OCI-LY3 (cell line): Measurements from ENCODE around the gene TRAF5.

ENCODE experiments used
- H2AFZ ChIP-seq: fragments of 200-600, 300-600 bp; shearing (Covaris generic); 2 replicates; pipeline ENCODE4 v1.6.0; 2014; ENCODE audit warnings: antibody characterized with exemption, low read depth, low read length
- H3K27ac ChIP-seq: fragments of 200-600, 300-600 bp; sonication (generic); 2 replicates; pipeline ENCODE4 v1.5.1; 2014; ENCODE audit warnings: mild to moderate bottlenecking, low read length, moderate library complexity, mixed read lengths
- H3K27me3 ChIP-seq: fragments of 200-600, 300-600 bp; sonication (generic); 2 replicates; pipeline ENCODE4 v1.6.1; 2014; ENCODE audit warnings: low read depth, low read length, mixed read lengths
- H3K36me3 ChIP-seq: fragments of 200-600, 300-600 bp; sonication (generic); replicated peaks from 2 replicates; pipeline ENCODE3; 2014; ENCODE audit warnings: low read depth, low read length, mixed read lengths
- H3K4me1 ChIP-seq: fragments of 300-600, 200-600 bp; sonication (generic); 2 replicates; pipeline ENCODE4 v1.6.1; 2014; ENCODE audit warnings: low read length, mixed read lengths
- H3K4me2 ChIP-seq: fragments of 200-600, 300-600 bp; sonication (generic); 2 replicates; pipeline ENCODE4 v1.6.1; 2014; ENCODE audit warnings: low read length, mixed read lengths
- H3K4me3 ChIP-seq: fragments of 300-600, 200-600 bp; sonication (generic); 2 replicates; pipeline ENCODE4 v1.5.1; 2014; ENCODE audit warnings: antibody characterized with exemption, mild to moderate bottlenecking, low read length, moderate library complexity
- H3K79me2 ChIP-seq: fragments of 300-600, 200-600 bp; shearing (Covaris generic); 2 replicates; pipeline ENCODE4 v1.6.1; 2014; ENCODE audit warnings: mild to moderate bottlenecking, low read length, mixed read lengths
- H3K9ac ChIP-seq: fragments of 300-600, 200-600 bp; shearing (Covaris generic); 2 replicates; pipeline ENCODE4 v1.6.0; 2014; ENCODE audit warnings: mild to moderate bottlenecking, low read length, moderate library complexity
- H3K9me3 ChIP-seq: fragments of 200-600, 300-600 bp; shearing (Covaris generic); 2 replicates; pipeline ENCODE4 v1.6.1; 2014; ENCODE audit warnings: low read length, mixed read lengths; ENCODE audit not compliant: insufficient read depth
- H4K20me1 ChIP-seq: fragments of 200-600, 300-600 bp; sonication (generic); 2 replicates; pipeline ENCODE4 v1.6.1; 2016; ENCODE audit warnings: low read length, mixed read lengths; ENCODE audit not compliant: insufficient read depth
- CTCF ChIP-seq: fragments of 200-600, 300-600 bp; sonication (generic); IDR thresholded peaks from 2 replicates; pipeline ENCODE4 v1.5.1; 2014; ENCODE audit warnings: antibody characterized with exemption, low read length, low read depth
- EZH2phosphoT487 ChIP-seq: fragments of 200-600 bp; shearing (Covaris generic); IDR thresholded peaks from 2 replicates; pipeline ENCODE4 v1.6.1; 2018; ENCODE audit warnings: antibody characterized with exemption, mixed run types, low read depth

Gene TRAF5

GRCh38 chr1:211327346-211327921, 801 bp downstream of the TRAF5 start:
- Histone ChIP-seq H3K79me2 (peaks cover 57% of the 10 kb centered on the region), H3K36me3 (peaks cover 8% of the 10 kb centered on the region), H3K4me3 (peak overlapping the region; percentile 79), H3K27me3 (no peaks in the 10 kb centered on the region), H3K9me3 (no peaks in the 10 kb centered on the region), H2AFZ (peak overlapping the region; percentile 74), H3K27ac (peak overlapping the region; percentile 56), H3K9ac (peak overlapping the region; percentile 84), H3K4me1 (peaks cover 37% of the 10 kb centered on the region), H3K4me2 (peak overlapping the region; percentile 94), H4K20me1 (peaks cover 35% of the 10 kb centered on the region)
- TF ChIP-seq EZH2phosphoT487, result no peak
- no peak for TF ChIP-seq CTCF

GRCh38 chr1:211328084-211328694, 1.6 kb downstream of the TRAF5 start:
- peaks cover 42% of the 10 kb centered on the region for H3K4me1 ChIP-seq
- peak overlapping the region; percentile 56; the same call in 1 of the 2 replicates for H3K27ac ChIP-seq
- no peak overlapping the region for H2AFZ ChIP-seq
- peak overlapping the region; percentile 79 for H3K4me3 ChIP-seq
- TF ChIP-seq CTCF (no peak), EZH2phosphoT487 (no peak)
- H3K36me3 ChIP-seq, result peaks cover 8% of the 10 kb centered on the region
- H3K9ac ChIP-seq, result peak overlapping the region; percentile 84
- no peaks in the 10 kb centered on the region for H3K9me3 ChIP-seq
- H4K20me1 ChIP-seq, result peaks cover 41% of the 10 kb centered on the region
- peaks cover 64% of the 10 kb centered on the region for H3K79me2 ChIP-seq
- peak overlapping the region; percentile 94 for H3K4me2 ChIP-seq
- no peaks in the 10 kb centered on the region for H3K27me3 ChIP-seq

GRCh38 chr1:211328866-211329475, 2.3 kb downstream of the TRAF5 start:
- no peaks in the 10 kb centered on the region for H3K9me3 ChIP-seq
- no peak overlapping the region for H3K9ac ChIP-seq
- H4K20me1 ChIP-seq, result peaks cover 48% of the 10 kb centered on the region
- H3K4me3 ChIP-seq, result peak overlapping the region; percentile 44; the same call in 1 of the 2 replicates
- no peak for TF ChIP-seq EZH2phosphoT487
- no peak for TF ChIP-seq CTCF
- no peak overlapping the region for H2AFZ ChIP-seq
- peaks cover 9% of the 10 kb centered on the region for H3K36me3 ChIP-seq
- peak overlapping the region; percentile 66 for H3K4me2 ChIP-seq
- peaks cover 39% of the 10 kb centered on the region for H3K4me1 ChIP-seq
- no peak overlapping the region for H3K27ac ChIP-seq
- H3K27me3 ChIP-seq, result no peaks in the 10 kb centered on the region
- peaks cover 72% of the 10 kb centered on the region for H3K79me2 ChIP-seq

GRCh38 chr1:211329764-211330201, 3.1 kb downstream of the TRAF5 start:
- Histone ChIP-seq H3K4me2 (peak overlapping the region; percentile 66), H3K9me3 (no peaks in the 10 kb centered on the region), H3K4me1 (peaks cover 42% of the 10 kb centered on the region), H3K27me3 (no peaks in the 10 kb centered on the region), H3K36me3 (peaks cover 11% of the 10 kb centered on the region), H4K20me1 (peaks cover 54% of the 10 kb centered on the region), H3K9ac (no peak overlapping the region), H2AFZ (no peak overlapping the region), H3K79me2 (peaks cover 79% of the 10 kb centered on the region), H3K27ac (no peak overlapping the region), H3K4me3 (peak overlapping the region; percentile 44)
- TF ChIP-seq CTCF (no peak), EZH2phosphoT487 (no peak)
